IPS-18a (cell line): ENCODE data around the gene CUEDC2.
A peak's percentile ranks its signal among the peaks of the same experiment; 100 is the strongest.

Source experiments
- H3K27ac ChIP-seq: one replicate; pipeline ENCODE4 v1.5.1; 2013; ENCODE audit warnings: low read length
- H3K27me3 ChIP-seq: one replicate; pipeline ENCODE4 v1.6.1; 2013; ENCODE audit warnings: mild to moderate bottlenecking, low read length; ENCODE audit not compliant: control insufficient read depth, insufficient read depth
- H3K36me3 ChIP-seq: one replicate; pipeline ENCODE4 v1.6.1; 2013; ENCODE audit warnings: low read depth, low read length; ENCODE audit not compliant: control insufficient read depth
- H3K4me1 ChIP-seq: one replicate; pipeline ENCODE4 v1.6.1; 2013; ENCODE audit warnings: low read depth, low read length; ENCODE audit not compliant: control insufficient read depth
- H3K4me3 ChIP-seq: one replicate; pipeline ENCODE4 v1.5.1; 2013; ENCODE audit warnings: low read length
- H3K9ac ChIP-seq: one replicate; pipeline ENCODE4 v1.6.1; 2013; ENCODE audit warnings: mild to moderate bottlenecking, low read length, moderate library complexity
- H3K9me3 ChIP-seq: one replicate; pipeline ENCODE4 v1.6.1; 2013; ENCODE audit warnings: low read depth, low read length; ENCODE audit not compliant: control insufficient read depth

The CUEDC2 gene

GRCh38 chr10:102412293-102412692 lies 20.1 kb downstream of the CUEDC2 start:
- no peaks in the 10 kb centered on the region for H3K36me3 ChIP-seq
- peaks cover 54% of the 10 kb centered on the region for H3K27me3 ChIP-seq

GRCh38 chr10:102411341-102412255 lies 20.8 kb downstream of the CUEDC2 start:
- H3K27ac ChIP-seq, result no peak overlapping the region
- peaks cover 61% of the 10 kb centered on the region for H3K27me3 ChIP-seq
- H3K4me1 ChIP-seq, result peaks cover 16% of the 10 kb centered on the region
- H3K9me3 ChIP-seq, result no peaks in the 10 kb centered on the region
- H3K4me3 ChIP-seq, result peak overlapping the region; percentile 59
- H3K36me3 ChIP-seq, result no peaks in the 10 kb centered on the region
- no peak overlapping the region for H3K9ac ChIP-seq

More at GRCh38 chr10:102412293-102412692, 20.1 kb downstream of the CUEDC2 start:
- H3K4me3 ChIP-seq, result no peak overlapping the region
- no peak overlapping the region for H3K27ac ChIP-seq
- peaks cover 16% of the 10 kb centered on the region for H3K4me1 ChIP-seq
- H3K9ac ChIP-seq, result no peak overlapping the region
- no peaks in the 10 kb centered on the region for H3K9me3 ChIP-seq

GRCh38 chr10:102410429-102411073 lies 21.8 kb downstream of the CUEDC2 start:
- Histone ChIP-seq H3K4me1 (peaks cover 16% of the 10 kb centered on the region), H3K9me3 (no peaks in the 10 kb centered on the region), H3K27ac (no peak overlapping the region), H3K36me3 (no peaks in the 10 kb centered on the region), H3K9ac (peak overlapping the region; percentile 32), H3K4me3 (peak overlapping the region; percentile 59), H3K27me3 (peaks cover 63% of the 10 kb centered on the region)

GRCh38 chr10:102409604-102410428 lies 22.6 kb downstream of the CUEDC2 start:
- no peak overlapping the region for H3K27ac ChIP-seq
- peaks cover 63% of the 10 kb centered on the region for H3K27me3 ChIP-seq
- no peak overlapping the region for H3K9ac ChIP-seq
- peaks cover 16% of the 10 kb centered on the region for H3K4me1 ChIP-seq
- H3K36me3 ChIP-seq, result no peaks in the 10 kb centered on the region
- H3K4me3 ChIP-seq, result peak overlapping the region; percentile 59
- no peaks in the 10 kb centered on the region for H3K9me3 ChIP-seq

- no peak overlapping the region for H3K9ac ChIP-seq
- peaks cover 16% of the 10 kb centered on the region for H3K4me1 ChIP-seq
- H3K9me3 ChIP-seq, result no peaks in the 10 kb centered on the region
- peaks cover 63% of the 10 kb centered on the region for H3K27me3 ChIP-seq
- H3K36me3 ChIP-seq, result no peaks in the 10 kb centered on the region
- H3K27ac ChIP-seq, result no peak overlapping the region
- H3K4me3 ChIP-seq, result peak overlapping the region; percentile 59
Measured at GRCh38 chr10:102408728-102409603, 23.4 kb downstream of the CUEDC2 start.

- H3K4me1 ChIP-seq, result peaks cover 12% of the 10 kb centered on the region
- H3K9ac ChIP-seq, result no peak overlapping the region
- H3K9me3 ChIP-seq, result no peaks in the 10 kb centered on the region
- H3K36me3 ChIP-seq, result no peaks in the 10 kb centered on the region
- H3K27ac ChIP-seq, result no peak overlapping the region
- peaks cover 63% of the 10 kb centered on the region for H3K27me3 ChIP-seq
- H3K4me3 ChIP-seq, result peak overlapping the region; percentile 36
Measured at GRCh38 chr10:102408131-102408727, 24.1 kb downstream of the CUEDC2 start.

GRCh38 chr10:102407425-102408130 lies 24.8 kb downstream of the CUEDC2 start:
- no peaks in the 10 kb centered on the region for H3K36me3 ChIP-seq
- no peak overlapping the region for H3K9ac ChIP-seq
- H3K4me1 ChIP-seq, result peaks cover 12% of the 10 kb centered on the region
- no peaks in the 10 kb centered on the region for H3K9me3 ChIP-seq
- peaks cover 60% of the 10 kb centered on the region for H3K27me3 ChIP-seq
- no peak overlapping the region for H3K4me3 ChIP-seq
- no peak overlapping the region for H3K27ac ChIP-seq

GRCh38 chr10:102406815-102407214 lies 25.6 kb downstream of the CUEDC2 start:
- no peak overlapping the region for H3K9ac ChIP-seq
- H3K4me1 ChIP-seq, result peaks cover 12% of the 10 kb centered on the region
- H3K4me3 ChIP-seq, result no peak overlapping the region
- H3K27ac ChIP-seq, result no peak overlapping the region
- H3K9me3 ChIP-seq, result no peaks in the 10 kb centered on the region
- peaks cover under 1% of the 10 kb centered on the region for H3K36me3 ChIP-seq
- peaks cover 53% of the 10 kb centered on the region for H3K27me3 ChIP-seq

- no peak overlapping the region for H3K27ac ChIP-seq
- H3K27me3 ChIP-seq, result peaks cover 41% of the 10 kb centered on the region
- H3K9ac ChIP-seq, result no peak overlapping the region
- no peaks in the 10 kb centered on the region for H3K9me3 ChIP-seq
- H3K4me1 ChIP-seq, result peaks cover 3% of the 10 kb centered on the region
- peaks cover 11% of the 10 kb centered on the region for H3K36me3 ChIP-seq
- H3K4me3 ChIP-seq, result no peak overlapping the region
Measured at GRCh38 chr10:102405632-102406031, 26.7 kb downstream of the CUEDC2 start.

- Histone ChIP-seq H3K27ac (no peak overlapping the region), H3K27me3 (peaks cover 36% of the 10 kb centered on the region), H3K4me1 (peaks cover 3% of the 10 kb centered on the region), H3K9me3 (no peaks in the 10 kb centered on the region), H3K4me3 (no peak overlapping the region), H3K9ac (no peak overlapping the region), H3K36me3 (peaks cover 15% of the 10 kb centered on the region)
Measured at GRCh38 chr10:102405108-102405571, 27.2 kb downstream of the CUEDC2 start.
